SW 1271 (cell line): Measurements from ENCODE around the gene JRKL.

Experiments
- DNase-seq, 2 experiments: peaks; one replicate each; lab custom pipeline; 2025; lab: John Stamatoyannopoulos, UW

JRKL gene

GRCh38 chr11:96389720-96390487 is at the start of gene JRKL, which contains the start of gene CCDC82:
TSS of gene JRKL (plus strand) at chr11:96390013. CDS start at chr11:96390650, 637 bp downstream.
TSS of gene CCDC82 (minus strand) at chr11:96389912. CDS start at chr11:96384747, 5,165 bp downstream.
- DNase-seq, result peak; percentile 97 to 98

DNA sequence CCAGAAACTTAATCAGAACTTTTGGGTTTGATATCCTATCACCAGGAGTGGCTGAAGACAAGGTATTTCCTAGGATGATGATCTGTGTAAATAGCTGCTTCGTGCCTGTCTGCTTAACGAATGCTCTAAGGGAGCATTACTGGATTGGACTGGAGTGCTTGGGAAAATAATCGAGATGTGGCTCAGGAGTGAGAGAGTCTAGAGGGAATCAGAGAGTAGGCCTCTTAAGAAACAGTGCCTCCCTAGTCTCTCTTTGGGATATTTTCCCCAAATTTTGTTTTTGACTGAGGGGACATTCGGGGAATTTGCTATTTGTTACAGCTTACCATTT is 49.3 kb upstream of the JRKL start:
- DNase-seq, result no peak

DNA sequence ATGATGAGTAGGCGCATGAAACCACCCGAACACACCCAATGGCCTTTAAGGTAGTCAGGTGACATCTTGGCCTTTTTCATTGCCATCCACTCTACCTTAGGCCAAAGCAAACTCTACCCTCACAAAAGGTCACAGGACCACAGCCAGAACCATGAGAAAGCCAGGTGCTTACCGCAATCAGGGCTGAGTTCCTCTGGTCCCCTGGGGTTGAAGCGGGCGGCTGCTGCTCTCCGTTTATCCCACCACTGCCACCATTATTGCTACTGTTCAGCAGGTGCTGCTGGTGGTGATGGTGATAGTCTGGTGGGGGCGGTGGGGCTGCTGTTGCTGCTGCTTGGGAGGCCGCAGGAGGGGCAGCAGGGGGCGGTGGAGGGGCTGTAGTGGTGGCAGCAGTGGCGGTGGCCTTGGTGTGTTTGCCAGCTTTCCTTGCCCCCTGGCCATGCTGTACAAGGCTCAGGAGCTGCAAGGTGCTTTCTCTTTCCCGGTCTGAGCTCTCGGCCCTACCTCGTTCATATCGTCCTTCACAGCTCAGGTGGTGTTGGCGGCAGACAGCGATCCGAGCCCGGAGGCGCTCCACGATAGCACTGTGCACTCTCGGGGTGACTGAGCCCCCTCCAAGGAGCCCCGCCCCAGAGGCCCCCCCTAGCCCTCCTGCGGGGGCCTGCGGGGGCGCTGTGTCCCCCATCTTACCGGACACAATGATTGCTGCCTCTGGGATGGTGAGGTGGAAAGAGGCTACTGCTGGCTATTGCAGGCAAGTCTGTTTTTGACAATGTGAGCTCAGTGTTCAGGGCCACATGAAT is 48.4 kb upstream of the JRKL start:
- no peak for DNase-seq

DNA sequence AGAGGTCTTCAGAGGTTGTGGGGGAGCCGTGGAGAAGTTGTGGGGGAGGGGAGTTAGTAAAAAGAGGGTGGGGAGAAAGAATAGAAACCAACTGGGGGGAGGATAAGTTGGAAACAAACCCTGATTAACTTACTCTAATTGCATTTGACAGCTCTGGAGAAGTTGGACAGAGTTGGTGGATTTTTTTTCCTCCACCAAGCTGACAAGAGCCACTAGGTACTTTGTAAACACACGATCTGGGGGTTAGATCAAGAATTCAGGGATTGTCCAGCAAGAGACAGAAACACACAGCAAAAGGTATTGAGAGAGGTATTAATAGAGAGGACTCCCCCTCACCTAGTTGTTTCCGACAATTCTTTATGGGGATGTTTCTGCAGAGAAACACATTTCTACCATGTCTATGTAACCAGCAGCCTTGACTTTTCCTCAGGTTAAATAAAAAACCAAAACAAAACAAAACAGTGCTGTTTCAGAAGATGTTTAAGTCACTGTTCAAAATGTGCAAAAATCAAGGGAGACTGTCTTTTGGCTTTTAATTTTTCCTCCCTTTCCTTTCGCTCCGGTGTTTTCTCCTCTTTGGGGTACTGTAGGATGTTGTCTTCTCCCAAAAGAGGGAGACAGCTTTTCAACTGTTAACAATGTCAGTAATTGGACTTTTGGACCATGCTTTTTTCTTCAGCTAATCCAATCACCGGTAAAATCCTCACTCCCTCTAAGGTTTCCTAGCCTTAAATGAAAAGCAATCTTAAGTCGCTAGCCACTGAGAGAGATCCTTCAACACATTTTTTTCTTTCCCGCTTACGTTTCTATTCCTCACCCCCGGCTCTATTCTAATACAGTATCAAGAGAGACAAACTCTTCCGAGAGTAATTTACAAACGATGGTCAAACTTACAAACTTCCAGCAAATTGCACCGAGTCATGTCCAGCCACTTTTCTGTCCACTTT is 47.5 kb upstream of the JRKL start:
- DNase-seq, result no peak

GRCh38 chr11:96342961-96343711 is 46.7 kb upstream of the JRKL start, which contains the start of gene MAML2:
TSS of gene MAML2 (minus strand) at chr11:96343195. CDS start at chr11:96341895, 1,300 bp downstream.
- DNase-seq, result peak; percentile 88 to 97

- no peak for DNase-seq
Measured at GRCh38 chr11:96356848-96357247, 33.0 kb upstream of the JRKL start.

GRCh38 chr11:96357794-96358193 is 32.0 kb upstream of the JRKL start:
- DNase-seq, result no peak

- DNase-seq, result no peak
Measured at GRCh38 chr11:96358321-96358720, 31.5 kb upstream of the JRKL start.

DNA sequence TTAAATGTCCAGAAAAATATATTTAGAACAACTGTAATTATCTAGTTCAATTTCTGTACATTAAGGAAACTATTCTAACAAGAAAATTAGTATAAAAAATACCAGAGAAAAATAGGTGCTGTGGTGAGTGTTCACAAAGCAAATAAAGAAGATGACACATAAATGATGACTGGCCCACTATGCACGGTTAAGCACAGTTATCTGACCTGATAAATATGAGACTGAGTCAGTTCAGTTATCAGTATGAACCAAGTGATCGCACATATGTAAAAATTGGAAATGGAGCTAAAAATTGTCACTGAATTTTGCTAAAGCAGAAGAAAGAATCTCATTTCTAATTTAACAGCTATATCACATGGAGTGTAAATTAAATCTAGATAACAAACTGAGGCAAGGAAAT is 28.0 kb upstream of the JRKL start:
- DNase-seq, result no peak

GRCh38 chr11:96365493-96365892 is 24.3 kb upstream of the JRKL start:
- no peak for DNase-seq

DNA sequence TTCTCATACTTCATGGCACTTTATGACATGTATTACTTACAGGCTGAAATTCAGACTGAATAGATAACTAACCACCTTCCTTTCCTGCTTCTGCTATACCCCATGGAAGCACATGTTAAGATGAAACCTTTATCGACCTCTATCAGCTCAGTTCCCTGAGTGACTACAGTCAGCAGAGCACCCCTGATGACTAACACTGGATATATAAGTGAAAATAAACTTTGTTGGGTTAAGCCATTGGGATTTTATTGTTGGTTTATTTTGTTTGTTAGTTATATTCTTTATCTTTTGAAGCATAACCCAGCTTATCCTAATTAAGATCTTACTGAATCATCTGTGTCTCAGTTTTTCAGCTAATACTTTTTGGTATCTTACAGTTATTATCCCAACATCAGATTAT is 23.8 kb upstream of the JRKL start:
- no peak for DNase-seq

GRCh38 chr11:96367342-96367741 is 22.5 kb upstream of the JRKL start:
- no peak for DNase-seq

- no peak for DNase-seq
Measured at GRCh38 chr11:96373826-96374225, 16.0 kb upstream of the JRKL start.

DNA sequence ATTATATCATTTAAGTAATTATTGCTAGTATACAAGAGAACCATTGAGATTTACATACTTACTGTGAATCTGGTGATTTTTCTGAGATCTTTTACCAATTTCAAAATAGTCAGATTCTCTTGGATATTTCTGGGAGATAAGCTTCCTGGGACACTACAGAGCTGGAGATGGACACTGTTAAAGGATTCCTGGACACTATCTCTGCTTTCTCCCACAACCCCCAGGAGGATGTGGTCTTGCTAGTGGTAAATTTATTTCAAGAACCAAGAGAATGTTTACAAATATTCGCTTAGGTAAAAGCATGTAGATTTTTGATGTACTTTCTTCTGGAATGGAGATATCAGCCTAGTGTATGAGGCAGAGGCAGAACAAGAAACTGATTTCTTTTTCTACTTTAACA is 13.0 kb upstream of the JRKL start:
- DNase-seq, result no peak

DNA sequence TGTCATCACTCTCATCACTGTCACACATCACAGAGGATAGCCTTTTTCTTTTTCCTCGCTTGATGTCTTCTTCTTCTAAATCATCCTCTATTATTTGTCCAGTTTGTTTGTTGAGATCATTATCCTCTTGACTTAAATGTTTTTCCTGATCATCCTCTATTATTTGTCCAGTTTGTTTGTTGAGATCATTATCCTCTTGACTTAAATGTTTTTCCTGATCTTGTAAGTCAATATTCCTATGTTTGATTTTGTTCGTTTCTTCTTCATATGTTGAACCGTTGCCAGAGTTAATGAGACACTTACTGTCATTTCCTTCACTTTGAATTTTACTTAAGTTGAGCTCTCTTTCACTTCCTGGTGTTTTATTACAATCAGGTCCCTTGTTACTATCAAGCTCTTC is 5.7 kb upstream of the JRKL start:
- DNase-seq, result no peak

GRCh38 chr11:96385187-96385586 is 4.6 kb upstream of the JRKL start:
- no peak for DNase-seq

DNA sequence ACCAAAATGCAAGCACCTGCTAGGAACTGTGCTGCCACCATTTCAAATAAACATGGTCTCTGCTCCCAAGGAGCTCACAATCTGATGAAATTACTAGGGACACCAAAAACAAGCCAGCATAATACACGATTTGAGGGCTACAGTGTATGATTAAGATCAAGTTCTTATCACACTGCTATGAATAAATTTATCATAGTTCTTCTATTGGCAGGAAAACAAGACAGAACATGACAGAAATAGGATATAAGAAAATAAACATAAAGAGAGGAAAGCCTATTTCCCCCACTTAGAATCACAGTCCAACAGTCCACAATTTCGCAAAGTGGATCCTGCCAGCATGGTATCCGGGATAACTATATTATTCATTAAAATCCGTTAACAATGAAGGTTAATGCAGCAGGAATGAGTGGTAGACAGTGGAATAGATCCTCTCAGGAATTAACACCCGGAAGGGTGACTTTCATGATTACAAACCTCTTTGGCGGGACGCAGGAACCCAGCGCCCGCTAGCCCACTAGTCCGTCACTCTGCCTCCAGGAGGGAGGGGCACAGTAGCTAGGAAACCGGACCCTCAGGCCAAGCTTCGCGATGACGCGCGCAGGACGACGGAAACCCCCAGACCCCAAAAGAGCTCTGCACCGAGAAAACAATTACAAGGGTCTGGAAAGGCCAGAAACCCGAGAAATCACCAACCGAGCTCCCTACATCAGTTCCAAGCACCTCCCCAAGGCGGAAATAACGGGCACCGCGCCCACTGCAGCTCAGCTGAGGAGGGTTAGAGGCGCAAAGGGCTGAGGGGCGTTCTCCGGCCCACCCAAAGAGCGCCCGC is 708 bp upstream of the JRKL start:
- DNase-seq, result peak; percentile 64 to 90

GRCh38 chr11:96390488-96390792 is 627 bp downstream of the JRKL start:
- DNase-seq, result no peak

- DNase-seq, result peak in 1 of 2 experiments; percentile 35
Measured at GRCh38 chr11:96391698-96392307, 2.0 kb downstream of the JRKL start.

- peak in 1 of 2 experiments; percentile 75 for DNase-seq
Measured at GRCh38 chr11:96393753-96394348, 4.0 kb downstream of the JRKL start.
